Endothelial cell (in vitro differentiated cells): ENCODE results near the gene GUCY1B1. TPM values are rescaled to one million over a fixed set of nuclear protein-coding genes. Genes with fewer than 3 reads are reported as not detected.

Experiments
- DNase-seq: peaks from one replicate; pipeline ENCODE4 v3.0.0; 2021; ENCODE audit warnings: low spot score
- H3K27ac Mint-ChIP-seq: one replicate; pipeline ENCODE4 v1.8.0; 2021; ENCODE audit warnings: mixed read lengths, inconsistent platforms; ENCODE audit not compliant: unreplicated experiment
- H3K27me3 Mint-ChIP-seq: one replicate; pipeline ENCODE4 v1.8.0; 2021; ENCODE audit warnings: mild to moderate bottlenecking, moderate library complexity, mixed read lengths, inconsistent platforms; ENCODE audit not compliant: unreplicated experiment
- H3K36me3 Mint-ChIP-seq: one replicate; pipeline ENCODE4 v1.8.0; 2021; ENCODE audit warnings: mild to moderate bottlenecking, low read depth, mixed read lengths, inconsistent platforms; ENCODE audit not compliant: unreplicated experiment
- H3K4me1 Mint-ChIP-seq: one replicate; pipeline ENCODE4 v1.8.0; 2021; ENCODE audit warnings: mild to moderate bottlenecking, mixed read lengths, inconsistent platforms; ENCODE audit not compliant: unreplicated experiment
- H3K4me3 Mint-ChIP-seq: one replicate; pipeline ENCODE4 v1.8.0; 2021; ENCODE audit warnings: mild to moderate bottlenecking, mixed read lengths, inconsistent platforms; ENCODE audit not compliant: unreplicated experiment
- H3K9me3 Mint-ChIP-seq: one replicate; pipeline ENCODE4 v1.8.0; 2021; ENCODE audit warnings: mixed read lengths, inconsistent platforms; ENCODE audit not compliant: unreplicated experiment
- total RNA-seq: library from RNA; stranded (reverse); fragmentation: NEBNext Ultra II Directional; extraction: Animal tissue kit (Norgen Biotek cat#: 25700); gene quantifications from one replicate; pipeline ENCODE4 v1.2.1, GENCODE V29; 2021; ENCODE audit not compliant: unreplicated experiment
- TF ChIP-seq, protein P1 (sequence below): fragments of 200-600 bp; sonication (generic); IDR thresholded peaks from one replicate; pipeline ENCODE4 v1.5.0; 2021; ENCODE audit warnings: antibody characterized with exemption; ENCODE audit not compliant: unreplicated experiment

The GUCY1B1 gene
- total RNA-seq, 1 donor from 2014 or later = 1.1 TPM

DNA sequence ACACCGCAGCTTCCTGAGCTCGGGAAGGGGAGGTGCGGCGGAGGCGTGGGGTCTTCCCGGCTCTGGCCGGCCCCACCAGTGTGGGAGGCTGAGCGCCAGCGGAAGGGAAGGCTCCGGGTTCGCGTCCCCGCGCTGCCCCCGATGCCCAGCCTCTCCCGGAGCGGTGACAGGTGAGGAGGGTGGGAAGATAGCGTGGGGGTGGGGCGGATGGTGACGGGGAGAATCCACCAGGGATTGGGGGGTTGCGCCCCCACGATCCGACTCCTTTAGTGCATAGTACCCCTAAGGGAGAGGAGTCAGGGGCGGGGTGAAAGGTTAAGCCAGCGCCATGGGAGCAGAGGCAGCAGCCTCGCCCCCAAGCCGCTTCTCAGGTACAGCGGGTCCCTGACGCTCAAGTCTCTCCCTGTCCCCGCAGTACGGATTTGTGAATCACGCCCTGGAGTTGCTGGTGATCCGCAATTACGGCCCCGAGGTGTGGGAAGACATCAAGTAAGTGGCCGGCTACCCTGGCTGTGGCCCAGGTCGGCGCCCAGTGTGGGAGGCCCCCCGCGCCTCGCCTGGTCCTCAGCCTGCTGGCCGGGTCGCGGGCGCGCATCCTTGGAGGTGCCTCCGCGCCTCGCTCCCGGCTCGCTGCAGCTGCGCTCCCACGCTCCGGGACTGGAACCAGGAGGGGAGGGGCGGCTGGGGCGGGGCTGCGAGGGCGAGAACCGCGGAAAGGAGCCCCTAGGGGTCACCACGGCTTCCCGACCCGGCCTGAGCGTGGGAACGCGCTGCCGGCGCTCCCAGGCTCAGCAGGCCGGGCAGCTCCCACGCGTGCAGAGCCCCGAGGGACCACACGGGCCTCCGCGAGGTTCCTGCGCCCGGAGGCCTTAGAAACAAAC lies 791 bp downstream of the GUCY1B1 start:
- TF ChIP-seq, protein P1, sequence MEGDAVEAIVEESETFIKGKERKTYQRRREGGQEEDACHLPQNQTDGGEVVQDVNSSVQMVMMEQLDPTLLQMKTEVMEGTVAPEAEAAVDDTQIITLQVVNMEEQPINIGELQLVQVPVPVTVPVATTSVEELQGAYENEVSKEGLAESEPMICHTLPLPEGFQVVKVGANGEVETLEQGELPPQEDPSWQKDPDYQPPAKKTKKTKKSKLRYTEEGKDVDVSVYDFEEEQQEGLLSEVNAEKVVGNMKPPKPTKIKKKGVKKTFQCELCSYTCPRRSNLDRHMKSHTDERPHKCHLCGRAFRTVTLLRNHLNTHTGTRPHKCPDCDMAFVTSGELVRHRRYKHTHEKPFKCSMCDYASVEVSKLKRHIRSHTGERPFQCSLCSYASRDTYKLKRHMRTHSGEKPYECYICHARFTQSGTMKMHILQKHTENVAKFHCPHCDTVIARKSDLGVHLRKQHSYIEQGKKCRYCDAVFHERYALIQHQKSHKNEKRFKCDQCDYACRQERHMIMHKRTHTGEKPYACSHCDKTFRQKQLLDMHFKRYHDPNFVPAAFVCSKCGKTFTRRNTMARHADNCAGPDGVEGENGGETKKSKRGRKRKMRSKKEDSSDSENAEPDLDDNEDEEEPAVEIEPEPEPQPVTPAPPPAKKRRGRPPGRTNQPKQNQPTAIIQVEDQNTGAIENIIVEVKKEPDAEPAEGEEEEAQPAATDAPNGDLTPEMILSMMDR = no peak
- Mint-ChIP-seq H3K27ac (no peak overlapping the region), H3K36me3 (no peaks in the 10 kb centered on the region), H3K4me3 (no peak overlapping the region), H3K4me1 (peaks cover 2% of the 10 kb centered on the region), H3K27me3 (no peaks in the 10 kb centered on the region), H3K9me3 (no peaks in the 10 kb centered on the region)
- peak; percentile 42 for DNase-seq

DNA sequence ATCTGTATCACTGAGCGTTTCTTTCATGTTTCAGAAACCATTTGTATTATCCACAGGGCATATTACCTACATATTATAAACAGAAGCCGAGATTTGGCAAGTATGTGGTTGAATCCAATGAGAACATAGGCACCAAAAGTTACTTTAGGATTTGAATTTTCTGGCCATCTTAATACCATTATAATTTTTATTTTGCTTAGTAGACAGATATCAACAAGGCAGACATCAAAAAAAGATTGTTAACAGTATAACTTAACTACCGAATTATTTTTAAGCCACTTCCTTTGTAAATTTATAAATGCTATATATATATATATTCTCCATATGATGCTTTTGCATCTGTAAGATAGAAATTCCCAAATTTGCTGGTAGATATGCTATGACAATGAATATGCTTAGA lies 2.2 kb downstream of the GUCY1B1 start:
- H3K4me3 Mint-ChIP-seq = no peak overlapping the region
- H3K27me3 Mint-ChIP-seq = no peaks in the 10 kb centered on the region
- H3K27ac Mint-ChIP-seq = no peak overlapping the region

GRCh38 chr4:155761916-155762315 lies 3.1 kb downstream of the GUCY1B1 start:
- Mint-ChIP-seq H3K27me3 (no peaks in the 10 kb centered on the region), H3K4me3 (no peak overlapping the region), H3K4me1 (peaks cover 2% of the 10 kb centered on the region), H3K27ac (no peak overlapping the region), H3K36me3 (no peaks in the 10 kb centered on the region), H3K9me3 (no peaks in the 10 kb centered on the region)
- TF ChIP-seq, protein P1 = no peak
- no peak for DNase-seq

More for the DNA sequence above, 2.2 kb downstream of the GUCY1B1 start:
- Mint-ChIP-seq H3K9me3 (no peaks in the 10 kb centered on the region), H3K36me3 (no peaks in the 10 kb centered on the region), H3K4me1 (peaks cover 2% of the 10 kb centered on the region)
- no peak for DNase-seq
- TF ChIP-seq, protein P1 = no peak

DNA sequence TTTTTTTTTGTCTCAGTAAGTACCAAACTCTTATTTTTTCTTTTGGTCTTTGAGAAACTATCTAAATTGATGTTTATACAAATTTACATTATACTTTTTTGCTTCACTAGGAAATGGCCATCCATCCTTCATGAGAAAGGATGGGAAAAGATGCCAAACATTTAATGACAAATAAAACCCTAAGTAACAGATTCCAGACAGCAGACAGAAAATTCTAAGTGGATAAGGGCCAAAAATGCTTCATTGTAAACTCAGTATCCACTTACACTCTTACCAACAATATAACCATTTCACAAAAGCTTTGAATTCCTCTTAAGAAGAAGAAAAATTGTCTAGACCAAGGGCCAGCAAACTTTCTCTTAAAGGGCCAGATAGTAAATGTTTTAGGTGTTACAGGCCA lies 3.5 kb downstream of the GUCY1B1 start:
- Mint-ChIP-seq H3K27ac (no peak overlapping the region), H3K4me3 (no peak overlapping the region), H3K27me3 (no peaks in the 10 kb centered on the region), H3K36me3 (no peaks in the 10 kb centered on the region), H3K4me1 (peaks cover 2% of the 10 kb centered on the region), H3K9me3 (no peaks in the 10 kb centered on the region)
- TF ChIP-seq, protein P1 = no peak
- no peak for DNase-seq

DNA sequence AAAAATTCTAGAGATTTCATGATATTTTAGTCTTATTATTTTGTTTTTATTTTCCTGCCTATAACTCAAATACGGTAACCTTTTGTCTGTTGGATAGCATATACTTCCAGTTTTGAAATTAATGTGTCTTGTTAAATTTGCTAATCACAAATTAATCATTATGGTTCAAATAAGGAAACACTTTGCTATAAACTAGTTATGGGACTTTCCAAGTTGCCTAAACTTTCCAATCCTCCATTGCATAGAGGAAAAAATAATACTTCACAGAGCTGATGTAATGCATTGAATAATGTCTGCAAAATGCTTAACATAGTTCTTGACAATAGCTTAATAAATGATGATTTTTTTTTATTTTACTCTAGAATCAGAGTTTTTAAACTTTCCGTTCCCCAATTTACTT lies 4.7 kb downstream of the GUCY1B1 start:
- H3K4me1 Mint-ChIP-seq = peaks cover 2% of the 10 kb centered on the region
- H3K9me3 Mint-ChIP-seq = no peaks in the 10 kb centered on the region
- H3K27me3 Mint-ChIP-seq = no peaks in the 10 kb centered on the region
- no peaks in the 10 kb centered on the region for H3K36me3 Mint-ChIP-seq
- H3K27ac Mint-ChIP-seq = no peak overlapping the region
- DNase-seq = no peak
- H3K4me3 Mint-ChIP-seq = no peak overlapping the region
- TF ChIP-seq, protein P1 = no peak
